GM18907 (cell line): Measurements from ENCODE around the gene POU2AF1.
"Not testable (repeated sequence)": the region's sequence is repeated elsewhere in the genome, so short reads cannot be mapped to it uniquely, and the experiment has no call there.

ENCODE experiments used
- ATAC-seq: cut with Tn5 transposase; IDR thresholded peaks from one replicate; pipeline ENCODE4 v1.9.1; 2021; ENCODE audit warnings: mild to moderate bottlenecking, moderate library complexity; ENCODE audit not compliant: unreplicated experiment

Gene POU2AF1

DNA sequence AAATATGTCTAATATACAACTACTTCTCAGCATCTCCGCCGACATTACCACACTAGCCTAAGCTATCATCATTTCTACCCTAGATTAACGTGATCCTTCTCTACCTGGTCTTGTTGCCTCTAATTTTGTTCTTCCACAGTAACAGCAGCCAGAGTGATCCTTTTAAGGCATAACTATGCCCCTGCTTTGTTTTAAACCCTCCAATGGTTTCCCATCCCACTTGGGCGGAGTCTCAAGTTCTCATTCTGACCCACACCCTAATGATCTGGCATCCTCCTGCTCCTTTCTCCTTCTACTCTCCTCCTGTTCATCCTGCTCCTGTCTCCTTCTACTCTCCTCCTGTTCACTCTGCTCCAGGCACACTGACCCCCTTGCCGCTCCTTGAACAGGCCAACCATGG is 31.9 kb upstream of the POU2AF1 start:
- ATAC-seq = no peak

DNA sequence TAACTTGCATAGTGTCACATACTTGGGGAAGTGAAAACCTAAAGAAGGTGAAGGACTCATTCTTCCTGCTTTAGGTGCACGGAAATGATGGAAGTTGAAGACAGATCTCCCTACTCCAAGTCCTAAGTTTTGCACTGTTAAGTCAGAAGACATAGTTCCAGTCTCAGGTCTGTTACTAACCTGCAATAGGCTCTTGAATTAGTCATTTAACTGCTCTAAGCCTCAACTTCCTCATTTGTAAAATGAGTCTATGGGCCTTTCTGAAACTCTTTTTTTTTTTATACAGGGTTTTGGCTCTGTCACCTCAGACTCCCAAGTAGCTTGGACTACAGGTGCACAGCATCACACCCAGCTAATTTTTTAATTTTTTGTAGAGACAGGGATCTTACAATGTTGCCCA is 30.8 kb upstream of the POU2AF1 start:
- ATAC-seq = peak; percentile 66

GRCh38 chr11:111408789-111409727 is 30.0 kb upstream of the POU2AF1 start:
- ATAC-seq = peak; percentile 46

DNA sequence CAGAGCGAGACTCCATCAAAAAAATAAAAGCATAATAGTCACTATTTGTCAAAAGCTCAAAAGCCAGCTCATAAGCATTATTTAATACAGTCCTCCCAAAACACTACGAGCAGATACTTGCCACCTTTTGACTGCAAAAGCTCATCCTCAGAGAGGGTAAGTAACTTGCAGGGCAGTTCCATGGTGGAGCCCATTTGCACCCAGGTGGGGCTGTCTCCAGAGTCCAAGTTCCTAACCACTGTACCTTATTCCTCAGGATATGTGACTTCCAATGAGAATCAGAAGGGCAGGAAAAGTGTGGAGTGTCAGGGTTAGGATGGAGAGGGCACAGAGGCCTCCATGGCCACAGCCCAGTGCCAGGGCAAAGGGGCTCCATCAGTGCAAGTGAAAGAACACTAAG is 28.6 kb upstream of the POU2AF1 start:
- no peak for ATAC-seq

GRCh38 chr11:111406589-111406988 is 27.5 kb upstream of the POU2AF1 start:
- ATAC-seq = no peak

DNA sequence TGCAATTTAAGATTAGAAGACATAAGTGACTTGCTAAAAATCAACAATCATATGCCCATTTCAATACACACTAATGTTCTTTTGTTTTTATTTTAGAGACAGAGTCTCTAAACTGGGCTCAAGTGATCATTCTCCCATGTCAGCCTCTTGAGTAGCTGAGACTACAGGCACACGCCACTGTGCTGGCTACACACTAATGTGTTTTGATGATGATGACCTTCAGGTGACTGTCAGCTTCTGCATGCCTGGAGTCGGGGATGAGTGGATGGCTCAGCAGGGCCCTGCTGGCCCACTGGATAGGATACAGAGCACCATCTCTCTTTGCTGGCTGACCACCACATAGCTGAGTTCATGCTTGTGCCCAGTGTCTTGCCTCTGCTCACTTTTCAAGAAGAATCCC is 27.0 kb upstream of the POU2AF1 start:
- no peak for ATAC-seq

DNA sequence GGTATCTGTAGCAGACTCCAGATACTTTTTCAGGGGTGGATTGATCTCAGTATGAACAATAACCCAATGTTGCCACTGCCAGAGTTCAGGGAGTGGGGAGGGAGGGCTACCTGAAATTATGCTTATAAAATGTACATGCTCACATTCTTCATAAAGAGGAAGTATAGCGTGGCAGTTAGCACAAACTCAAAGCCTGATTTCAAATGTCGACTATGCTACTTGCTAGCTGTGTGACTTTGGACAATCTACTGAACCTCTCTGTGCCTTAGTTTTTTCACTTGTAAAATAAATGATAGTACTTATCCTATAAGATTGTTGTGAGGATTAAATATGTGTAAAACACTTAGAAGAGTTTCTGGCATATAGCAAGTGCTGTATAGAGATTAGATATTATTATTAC is 26.5 kb upstream of the POU2AF1 start:
- ATAC-seq = no peak

DNA sequence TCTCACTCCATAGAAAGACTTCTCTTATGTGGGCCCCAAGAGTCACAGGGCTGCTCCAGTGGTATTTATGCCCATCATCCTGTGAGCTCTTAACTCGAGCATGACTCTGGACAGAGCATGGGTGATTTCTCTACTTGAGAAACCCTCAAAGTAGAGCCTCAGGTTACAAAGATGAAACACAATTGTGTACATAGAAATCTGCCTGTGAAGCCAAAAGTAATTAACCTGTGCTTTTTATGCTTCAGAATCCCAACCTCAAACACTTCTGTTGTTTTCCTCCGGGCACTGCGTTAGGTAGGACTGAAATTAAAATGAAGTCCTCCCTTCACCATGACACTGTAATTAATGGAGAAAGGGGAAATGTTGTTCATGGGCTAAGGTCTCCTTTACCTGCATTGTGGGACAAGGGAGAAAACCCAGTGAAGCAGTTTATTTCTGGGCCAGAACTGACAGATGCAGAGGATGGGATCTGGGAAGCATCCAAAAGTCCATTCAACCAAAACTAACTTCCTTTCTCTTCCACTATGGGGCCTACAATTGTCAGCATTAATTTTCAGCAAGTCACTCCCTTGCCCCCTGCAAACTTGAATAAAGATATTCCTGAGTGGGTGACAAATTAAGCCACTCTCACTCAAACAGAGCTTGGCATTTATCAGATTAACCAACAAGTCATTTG is 24.1 kb upstream of the POU2AF1 start:
- no peak for ATAC-seq

DNA sequence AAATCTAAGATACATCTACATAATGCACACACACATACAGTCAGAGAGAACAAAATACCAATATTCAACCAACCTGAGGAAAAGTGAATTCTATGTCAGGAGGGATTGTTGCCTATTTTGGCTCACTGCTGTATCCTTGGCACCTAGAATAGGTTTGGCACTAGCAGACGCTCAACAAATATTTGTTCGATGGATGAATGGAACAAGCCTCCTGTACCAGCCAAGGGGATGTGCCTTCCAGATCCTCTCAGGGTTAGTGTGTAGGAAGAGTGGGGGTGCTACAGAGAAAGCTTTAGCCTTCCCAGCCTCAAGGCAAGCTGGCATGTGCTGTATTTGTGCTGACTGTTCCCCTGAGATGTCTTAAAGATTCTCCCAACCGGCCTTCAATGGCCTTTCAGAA is 23.3 kb upstream of the POU2AF1 start:
- no peak for ATAC-seq

- ATAC-seq = not testable (repeated sequence)
Measured at GRCh38 chr11:111401957-111402356, 22.9 kb upstream of the POU2AF1 start.

- ATAC-seq = peak; percentile 56
Measured at GRCh38 chr11:111400595-111400994, 21.5 kb upstream of the POU2AF1 start.

DNA sequence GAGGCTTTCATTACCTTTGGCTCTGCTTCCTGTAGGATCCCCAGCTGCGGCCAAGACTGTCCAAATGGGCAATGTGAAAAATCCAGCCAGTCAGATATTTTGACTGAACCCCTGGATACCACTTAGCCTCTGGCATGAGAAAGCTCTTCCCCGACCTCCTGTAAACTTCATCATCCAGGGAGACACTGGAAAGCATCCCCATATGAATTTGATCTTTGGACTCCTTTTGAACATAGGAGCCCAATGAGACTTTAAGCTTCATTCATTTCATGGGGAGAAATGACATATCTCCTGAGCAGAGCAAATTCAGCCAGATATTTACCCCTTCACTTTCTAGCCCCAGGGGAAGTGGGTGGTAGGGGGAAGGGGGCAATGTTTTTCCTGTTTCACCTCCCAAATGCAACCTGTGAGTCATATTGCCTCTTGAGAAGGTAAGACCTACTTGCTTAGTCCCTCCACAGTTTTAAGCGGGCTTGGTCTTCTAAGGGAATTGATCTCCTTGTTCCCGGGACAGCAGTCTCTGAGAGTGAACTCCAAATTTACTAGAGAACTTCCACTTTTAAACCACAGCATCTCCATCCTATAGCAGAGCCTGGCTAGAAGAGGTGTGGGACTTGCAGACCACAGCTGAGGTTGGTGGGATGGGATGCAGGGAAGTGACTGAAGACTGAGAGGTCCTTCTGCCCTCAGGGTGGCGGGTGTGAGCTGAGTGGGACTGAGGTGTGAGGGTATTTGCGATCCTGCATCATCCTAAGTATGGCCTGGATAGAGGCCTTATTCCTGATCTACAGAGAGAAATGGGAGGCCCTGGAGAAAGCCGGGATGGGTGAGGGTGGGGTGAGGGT is 20.3 kb upstream of the POU2AF1 start:
- no peak for ATAC-seq

GRCh38 chr11:111397034-111397433 is 18.0 kb upstream of the POU2AF1 start:
- ATAC-seq = no peak

- no peak for ATAC-seq
Measured at GRCh38 chr11:111395749-111396148, 16.7 kb upstream of the POU2AF1 start.

DNA sequence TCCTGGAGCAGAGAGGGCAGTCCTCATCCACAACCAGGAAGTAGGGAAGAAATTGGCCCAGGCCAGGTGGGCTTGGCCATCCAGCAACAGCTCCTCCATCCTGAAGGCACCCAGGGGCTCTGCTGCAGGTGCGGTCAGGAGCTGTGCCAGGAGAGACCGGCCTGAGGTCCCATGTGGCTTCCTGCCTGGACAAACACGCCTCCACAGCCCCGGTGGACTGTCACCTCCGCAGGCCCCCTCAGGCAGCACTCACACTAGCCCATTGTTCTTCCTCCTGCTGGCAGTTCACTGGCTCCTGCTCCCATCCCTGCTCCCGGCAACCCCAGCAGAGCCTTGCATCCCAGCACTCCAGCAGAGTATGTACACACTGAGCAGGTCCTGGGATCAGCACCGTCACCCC is 16.0 kb upstream of the POU2AF1 start:
- ATAC-seq = no peak

DNA sequence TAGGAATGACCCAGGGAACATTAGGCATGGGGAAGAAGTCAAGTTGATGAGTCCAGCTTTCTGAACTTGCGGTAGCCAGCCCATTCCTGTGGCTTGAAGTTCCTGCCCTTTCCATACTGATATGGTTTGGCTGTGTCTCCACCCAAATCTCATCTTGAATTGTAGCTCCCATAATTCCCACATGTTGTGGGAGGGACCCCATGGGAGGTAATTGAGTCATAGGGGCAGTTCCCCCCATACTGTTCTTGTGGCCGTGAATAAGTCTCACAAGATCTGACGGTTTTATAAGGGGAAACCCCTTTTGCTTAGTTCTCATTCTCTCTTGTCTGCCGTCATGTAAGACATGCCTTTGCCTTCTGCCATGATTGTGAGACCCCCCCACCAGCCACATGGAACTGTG is 15.1 kb upstream of the POU2AF1 start:
- ATAC-seq = not testable (repeated sequence)

DNA sequence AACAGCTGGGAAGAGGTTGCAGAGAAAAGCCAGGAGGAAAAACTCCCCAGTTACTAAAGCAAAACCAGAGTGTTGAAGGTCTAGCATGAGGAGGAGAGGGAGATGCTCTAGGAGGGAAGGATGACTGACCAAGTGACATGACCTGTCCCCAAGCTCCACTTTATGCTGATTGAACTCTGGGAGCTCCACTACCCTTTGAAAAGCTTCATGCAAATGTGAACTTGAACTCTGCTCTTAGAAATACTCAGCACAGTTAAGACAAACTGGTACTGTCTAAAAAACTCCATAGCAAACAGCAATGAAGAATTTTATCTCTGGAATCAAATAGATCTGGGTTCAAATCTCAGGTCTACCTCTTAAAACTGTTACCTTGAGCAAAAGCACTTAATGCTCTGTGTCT is 14.5 kb upstream of the POU2AF1 start:
- ATAC-seq = no peak

DNA sequence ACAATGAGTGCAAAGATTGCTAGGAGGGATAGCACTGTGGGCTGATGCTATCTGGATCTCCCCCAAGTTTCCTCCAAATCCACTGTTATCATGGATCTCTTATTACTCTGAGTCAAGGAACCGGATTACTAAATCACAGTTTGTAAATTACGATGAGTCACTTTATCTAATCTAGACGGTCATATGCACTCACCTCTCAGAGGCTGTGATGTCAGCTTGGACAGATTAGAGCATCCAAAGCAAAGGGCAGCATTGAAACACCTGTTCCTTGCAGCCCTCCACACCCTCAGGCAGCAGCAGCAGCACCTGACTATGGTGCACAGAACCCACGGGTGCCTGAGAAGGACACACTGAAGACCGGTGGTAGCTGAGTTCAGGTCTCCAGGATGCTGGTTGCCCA is 14.0 kb upstream of the POU2AF1 start:
- ATAC-seq = no peak

GRCh38 chr11:111392552-111392951 is 13.5 kb upstream of the POU2AF1 start:
- ATAC-seq = no peak

DNA sequence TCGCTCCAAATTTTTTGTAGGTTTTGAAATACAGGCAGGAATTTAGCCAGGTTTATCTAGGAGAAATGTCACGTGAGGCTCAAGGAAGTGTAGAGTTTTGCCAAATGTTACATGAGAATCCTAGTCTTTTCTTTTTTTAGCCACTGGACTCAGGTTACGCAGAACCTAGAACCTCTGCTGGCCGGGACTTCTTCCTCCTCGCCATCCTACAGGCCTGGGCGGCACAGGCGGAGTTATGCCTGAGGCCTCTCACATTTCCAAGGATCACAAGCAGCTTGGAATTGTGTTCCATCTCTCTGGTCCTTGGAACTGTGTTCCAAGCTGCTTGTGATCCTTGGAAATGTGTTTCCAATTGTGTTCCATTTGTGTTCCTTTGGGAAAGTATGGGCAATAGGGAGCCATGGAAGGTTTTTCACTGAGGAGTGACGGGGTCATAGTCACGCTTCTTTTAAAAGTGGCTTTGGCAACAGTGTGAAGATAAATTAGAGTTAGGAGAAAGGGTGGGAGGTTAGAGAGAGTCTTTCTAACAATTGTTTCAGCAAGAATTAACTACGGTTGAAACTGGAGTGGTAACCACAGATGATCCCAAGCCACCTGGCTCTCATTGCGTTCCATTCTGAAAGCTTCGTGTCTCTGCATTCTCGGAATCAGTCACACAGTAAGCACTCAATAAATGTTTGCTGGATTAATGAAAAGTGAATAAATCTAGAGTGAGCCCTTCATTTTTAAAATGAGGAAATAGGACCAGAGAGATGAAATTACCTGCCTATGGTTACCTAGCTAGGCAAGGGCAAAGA is 12.5 kb upstream of the POU2AF1 start:
- no peak for ATAC-seq

- ATAC-seq = no peak
Measured at GRCh38 chr11:111388842-111389241, 9.8 kb upstream of the POU2AF1 start.
